ENCODE measurements around the gene CSTPP1. TPM values are rescaled to one million over a fixed set of nuclear protein-coding genes. Genes with fewer than 3 reads are reported as not detected.

CSTPP1 gene
- 87.2 and 88.3 TPM in 2 replicates for total RNA-seq (2021)
- percentile 87 among the genes with signal in this experiment for Bru-seq, nascent RNA
- BruChase-seq, experiment 1, labeled RNA remaining after a 2-hour chase = percentile 83 among the genes with signal in this experiment
- BruChase-seq, experiment 2, labeled RNA remaining after a 6-hour chase = percentile 66 among the genes with signal in this experiment
- long read RNA-seq, transcript C11orf49-223 (1 exons, 2,141 nt) = minor isoform, 50 of 268 reads
- long read RNA-seq, transcript C11orf49-204 (8 exons, 1,916 nt) = minor isoform, 9 of 268 reads
- long read RNA-seq, transcript C11orf49-201 (9 exons, 1,645 nt) = major isoform, 98 of 268 reads
- long read RNA-seq, transcript C11orf49-207 (8 exons, 1,527 nt) = minor isoform, 25 of 268 reads
- long read RNA-seq, partial matches to known transcripts = 15 of 268 reads
- long read RNA-seq, other reads (novel, unspliced or antisense) = 49 of 268 reads

- Histone ChIP-seq H3K9me2 (ENCODE audit: insufficient read depth) (no peaks in the 10 kb centered on the region), H3K4me2 (peak within 1 kb of the TSS; percentile 87), H3K27ac (peak within 1 kb of the TSS; percentile 10; the same call in 1 of the 2 replicates), H3K4me1 (replicated peaks; ENCODE audit: insufficient read depth) (peaks cover 4% of the 10 kb centered on the region), H3K9me3 (ENCODE audit: insufficient read depth, low read depth) (no peaks in the 10 kb centered on the region), H3K4me3 (peak within 1 kb of the TSS; percentile 73), H3K36me3 (ENCODE audit: low read depth) (no peaks in the 10 kb centered on the region; the same call in 1 of the 2 replicates), H3K27me3 (ENCODE audit: insufficient read depth, low read depth) (no peaks in the 10 kb centered on the region), H2AFZ (peak within 1 kb of the TSS; percentile 95), H3K79me2 (ENCODE audit: low read depth) (peaks cover 21% of the 10 kb centered on the region), H4K20me1 (ENCODE audit: insufficient read depth) (no peaks in the 10 kb centered on the region), H3F3A (ENCODE audit: insufficient read depth, low read depth) (peaks cover 11% of the 10 kb centered on the region; the same call in 1 of the 2 replicates)
- TF ChIP-seq EZH2 (IDR thresholded peaks at IDR 0.05; ENCODE audit: low read depth) = no peak
- TF ChIP-seq, protein P1, sequence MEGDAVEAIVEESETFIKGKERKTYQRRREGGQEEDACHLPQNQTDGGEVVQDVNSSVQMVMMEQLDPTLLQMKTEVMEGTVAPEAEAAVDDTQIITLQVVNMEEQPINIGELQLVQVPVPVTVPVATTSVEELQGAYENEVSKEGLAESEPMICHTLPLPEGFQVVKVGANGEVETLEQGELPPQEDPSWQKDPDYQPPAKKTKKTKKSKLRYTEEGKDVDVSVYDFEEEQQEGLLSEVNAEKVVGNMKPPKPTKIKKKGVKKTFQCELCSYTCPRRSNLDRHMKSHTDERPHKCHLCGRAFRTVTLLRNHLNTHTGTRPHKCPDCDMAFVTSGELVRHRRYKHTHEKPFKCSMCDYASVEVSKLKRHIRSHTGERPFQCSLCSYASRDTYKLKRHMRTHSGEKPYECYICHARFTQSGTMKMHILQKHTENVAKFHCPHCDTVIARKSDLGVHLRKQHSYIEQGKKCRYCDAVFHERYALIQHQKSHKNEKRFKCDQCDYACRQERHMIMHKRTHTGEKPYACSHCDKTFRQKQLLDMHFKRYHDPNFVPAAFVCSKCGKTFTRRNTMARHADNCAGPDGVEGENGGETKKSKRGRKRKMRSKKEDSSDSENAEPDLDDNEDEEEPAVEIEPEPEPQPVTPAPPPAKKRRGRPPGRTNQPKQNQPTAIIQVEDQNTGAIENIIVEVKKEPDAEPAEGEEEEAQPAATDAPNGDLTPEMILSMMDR (conservative IDR thresholded peaks at IDR 0.05) = no peak
- ChIA-PET POLR2A (ENCODE audit: unreplicated experiment) (interaction anchor here (0.6 kb wide), 1 partner anchor 87 kb away, joined by 3 read pairs; no protein-coding TSS in a partner anchor), CTCF (interaction anchor here (0.9 to 1.3 kb wide), 2 partner anchors 217 to 518 kb away, joined by 4 to 9 read pairs; no protein-coding TSS in a partner anchor)
- intact Hi-C loops (cut with micrococcal nuclease; ENCODE audit: unreplicated experiment) = loop anchor here (2.0 kb wide), 1 partner anchor 20 kb away; no protein-coding TSS in a partner anchor
- peak; percentile 86 to 95 for DNase-seq
- TSS peak; percentile 65 for BruUV-seq (replicated peaks)
Measured at GRCh38 chr11:46936138-46937110, at the start of gene CSTPP1. Gene CSTPP1, plus strand, starts transcription at chr11:46936761. Its CDS starts 45 bp downstream, at chr11:46936806.

GRCh38 chr11:46888636-46889035 lies 47.9 kb upstream of the CSTPP1 start:
- ChIA-PET CTCF (no interaction called here), POLR2A (ENCODE audit: unreplicated experiment) (interaction anchor here (0.6 kb wide), 1 partner anchor 25 kb away, joined by 8 read pairs; no protein-coding TSS in a partner anchor)
- no peak for TF ChIP-seq EZH2 (IDR thresholded peaks at IDR 0.05; ENCODE audit: low read depth)
- TF ChIP-seq, protein P1 (conservative IDR thresholded peaks at IDR 0.05) = no peak
- DNase-seq = no peak
- no peaks in the 10 kb centered on the region for H3K79me2 ChIP-seq (ENCODE audit: low read depth)
- H3K27ac ChIP-seq = no peak overlapping the region
- no peaks in the 10 kb centered on the region for H4K20me1 ChIP-seq (ENCODE audit: insufficient read depth)
- no TSS peak for BruUV-seq (replicated peaks)
- H2AFZ ChIP-seq = no peak overlapping the region
- intact Hi-C loops (cut with micrococcal nuclease; ENCODE audit: unreplicated experiment) = loop anchor here (1.0 kb wide), 4 partner anchors 265 to 467 kb away; no protein-coding TSS in a partner anchor
- H3F3A ChIP-seq (ENCODE audit: insufficient read depth, low read depth) = 0 out of 2 replicates have a peak, but pooled peaks cover 6% of the 10 kb centered on the region
- H3K36me3 ChIP-seq (ENCODE audit: low read depth) = no peaks in the 10 kb centered on the region
- no peak overlapping the region for H3K4me2 ChIP-seq
- H3K9me3 ChIP-seq (ENCODE audit: insufficient read depth, low read depth) = no peaks in the 10 kb centered on the region
- H3K27me3 ChIP-seq (ENCODE audit: insufficient read depth, low read depth) = no peaks in the 10 kb centered on the region
- no peaks in the 10 kb centered on the region for H3K9me2 ChIP-seq (ENCODE audit: insufficient read depth)
- H3K4me1 ChIP-seq (replicated peaks; ENCODE audit: insufficient read depth) = no peaks in the 10 kb centered on the region
- H3K4me3 ChIP-seq = no peak overlapping the region

DNA sequence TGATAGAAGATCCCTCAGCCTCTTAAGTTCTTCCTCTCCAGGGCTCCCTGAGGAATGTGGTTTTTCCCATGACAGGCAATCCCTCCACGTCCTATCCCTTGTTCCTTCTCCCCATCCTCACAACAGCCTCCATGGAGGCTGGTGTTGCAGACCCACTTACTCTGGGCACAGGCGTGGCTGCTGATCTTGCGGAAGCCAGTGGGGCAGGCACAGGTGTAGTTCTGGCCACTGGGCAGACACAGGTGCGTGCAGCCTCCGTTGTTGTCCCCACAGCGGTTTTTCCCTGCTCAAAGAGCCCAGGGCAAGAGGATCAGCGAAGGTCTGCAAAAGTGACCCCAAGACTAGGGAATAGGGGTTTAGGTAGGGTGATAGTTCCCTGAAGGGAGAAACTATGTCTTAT lies 47.3 kb upstream of the CSTPP1 start:
- Histone ChIP-seq H3K4me3 (no peak overlapping the region), H3K27me3 (ENCODE audit: insufficient read depth, low read depth) (no peaks in the 10 kb centered on the region), H2AFZ (no peak overlapping the region), H3K79me2 (ENCODE audit: low read depth) (no peaks in the 10 kb centered on the region), H3F3A (ENCODE audit: insufficient read depth, low read depth) (0 out of 2 replicates have a peak, but pooled peaks cover 6% of the 10 kb centered on the region), H3K4me1 (replicated peaks; ENCODE audit: insufficient read depth) (no peaks in the 10 kb centered on the region), H4K20me1 (ENCODE audit: insufficient read depth) (no peaks in the 10 kb centered on the region), H3K9me3 (ENCODE audit: insufficient read depth, low read depth) (no peaks in the 10 kb centered on the region), H3K27ac (no peak overlapping the region), H3K4me2 (no peak overlapping the region), H3K36me3 (ENCODE audit: low read depth) (no peaks in the 10 kb centered on the region), H3K9me2 (ENCODE audit: insufficient read depth) (no peaks in the 10 kb centered on the region)
- no TSS peak for BruUV-seq (replicated peaks)
- DNase-seq = no peak
- no peak for TF ChIP-seq EZH2 (IDR thresholded peaks at IDR 0.05; ENCODE audit: low read depth)
- TF ChIP-seq, protein P1 (conservative IDR thresholded peaks at IDR 0.05) = no peak
- intact Hi-C loops (cut with micrococcal nuclease; ENCODE audit: unreplicated experiment) = loop anchor here (1.0 kb wide), 4 partner anchors 264 to 466 kb away; no protein-coding TSS in a partner anchor
- POLR2A ChIA-PET (ENCODE audit: unreplicated experiment) = no interaction called here
- CTCF ChIA-PET = no interaction called here
